ENCODE measurements around the gene PHF13.
"Not testable (repeated sequence)": the region's sequence is repeated elsewhere in the genome, so short reads cannot be mapped to it uniquely, and the experiment has no call there.

GRCh38 chr1:6662468-6662867 lies 48.9 kb downstream of the PHF13 start:
- TF ChIP-seq CTCF, EP300, POLR2A (IDR thresholded peaks at IDR 0.05): not testable (repeated sequence)
